Measurements from ENCODE around the gene MAN2B2.
"Not testable (repeated sequence)": the region's sequence is repeated elsewhere in the genome, so short reads cannot be mapped to it uniquely, and the experiment has no call there.

MAN2B2 gene

DNA sequence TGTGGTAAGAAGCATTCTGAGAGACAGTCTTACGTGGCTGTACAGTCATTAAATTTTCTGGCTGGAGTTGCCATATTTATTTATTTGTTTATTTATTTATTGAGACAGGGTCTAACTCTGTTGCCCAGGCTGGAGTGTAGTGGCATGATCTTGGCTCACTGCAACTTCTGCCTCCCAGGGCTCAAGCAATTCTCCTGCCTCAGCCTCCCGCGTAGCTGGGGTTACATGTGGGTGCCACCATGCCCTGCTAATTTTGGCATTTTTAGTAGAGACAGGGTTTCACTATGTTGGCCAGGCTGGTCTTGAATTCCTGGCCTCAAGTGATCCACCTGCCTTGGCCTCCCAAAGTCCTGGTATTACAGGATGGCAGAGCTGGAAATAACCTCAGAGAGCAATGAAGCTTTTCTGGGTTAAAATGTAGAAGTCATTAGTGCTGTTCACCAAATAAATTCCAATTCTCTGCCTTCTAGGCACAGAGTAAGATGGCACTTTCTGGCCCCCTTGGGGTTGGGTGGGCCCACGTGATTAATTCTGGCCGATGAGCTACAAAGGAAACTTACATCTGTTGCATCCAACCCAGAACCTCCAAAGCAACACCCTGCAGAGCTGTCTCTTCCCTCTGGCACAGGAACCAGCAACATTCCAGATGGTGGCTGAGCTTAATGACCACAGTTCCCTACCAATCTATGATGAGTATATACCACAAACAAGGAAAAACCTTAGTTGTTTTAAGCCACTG, 70.0 kb downstream of the MAN2B2 start:
- no peak for DNase-seq (ENCODE audit: low read depth)

- DNase-seq (ENCODE audit: low read depth), result no peak
These were observed 72.2 kb downstream of the MAN2B2 start for GRCh38 chr4:6647169-6647568.

GRCh38 chr4:6647582-6648230, 72.7 kb downstream of the MAN2B2 start:
- DNase-seq (ENCODE audit: low read depth), result no peak

GRCh38 chr4:6649216-6649615, 74.2 kb downstream of the MAN2B2 start:
- DNase-seq (ENCODE audit: low read depth), result no peak

DNA sequence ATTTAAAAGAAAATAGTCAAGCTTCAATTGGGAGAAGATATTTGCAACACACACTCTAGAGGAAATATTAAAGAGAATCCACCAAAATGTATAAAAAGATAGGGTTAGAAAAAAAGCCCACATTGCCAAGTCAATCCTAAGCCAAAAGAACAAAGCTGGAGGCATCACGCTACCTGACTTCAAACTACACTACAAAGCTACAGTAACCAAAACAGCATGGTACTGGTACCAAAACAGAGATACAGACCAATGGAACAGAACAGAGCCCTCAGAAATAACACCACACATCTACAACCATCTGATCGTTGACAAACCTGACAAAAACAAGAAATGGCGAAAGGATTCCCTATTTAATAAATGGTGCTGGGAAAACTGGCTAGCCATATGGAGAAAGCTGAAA, 79.2 kb downstream of the MAN2B2 start:
- not testable (repeated sequence) for DNase-seq (ENCODE audit: low read depth)

GRCh38 chr4:6655291-6655690, 80.3 kb downstream of the MAN2B2 start:
- DNase-seq (ENCODE audit: low read depth), result not testable (repeated sequence)

DNA sequence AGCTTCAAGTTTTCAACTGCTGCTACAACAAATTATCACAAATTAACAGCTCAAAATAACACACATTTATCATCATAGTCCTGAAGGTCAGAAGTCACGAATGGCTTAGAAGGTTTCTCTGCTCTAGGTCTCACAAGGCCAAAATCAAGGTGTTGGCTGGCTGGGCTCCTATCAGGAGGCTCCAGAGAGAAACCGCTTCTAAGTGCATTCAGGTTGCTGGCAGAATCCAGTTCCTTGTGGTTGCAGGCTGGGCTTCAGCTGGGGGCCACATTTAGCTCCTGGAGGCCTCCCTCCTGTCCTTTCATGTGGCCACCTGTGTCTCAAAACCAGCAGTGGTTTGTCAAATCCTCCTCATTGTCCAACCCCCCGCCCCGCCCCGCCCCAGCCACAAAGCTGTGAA, 80.9 kb downstream of the MAN2B2 start:
- DNase-seq (ENCODE audit: low read depth), result no peak

GRCh38 chr4:6657242-6658208, 82.5 kb downstream of the MAN2B2 start:
- no peak for DNase-seq (ENCODE audit: low read depth)

DNA sequence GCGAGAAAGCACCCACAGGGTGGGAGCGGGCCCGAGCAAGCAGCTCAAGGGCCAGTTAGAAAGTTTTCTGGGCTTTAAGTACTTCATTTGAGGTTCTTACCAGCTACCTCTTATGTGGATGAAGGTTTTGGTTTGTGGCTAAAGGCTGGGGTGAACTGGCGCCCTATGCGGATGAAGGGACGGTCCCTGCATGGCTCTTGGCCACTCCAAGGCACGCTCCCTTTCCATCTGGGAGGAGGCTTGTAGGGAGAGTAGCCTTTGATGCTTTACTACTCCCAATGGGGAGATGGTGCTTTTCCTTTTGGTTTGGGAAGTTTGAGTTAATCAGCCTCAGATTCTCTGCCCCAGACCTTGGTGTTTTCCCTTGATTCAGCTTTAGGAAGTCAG, 83.2 kb downstream of the MAN2B2 start:
- DNase-seq (ENCODE audit: low read depth), result no peak

DNA sequence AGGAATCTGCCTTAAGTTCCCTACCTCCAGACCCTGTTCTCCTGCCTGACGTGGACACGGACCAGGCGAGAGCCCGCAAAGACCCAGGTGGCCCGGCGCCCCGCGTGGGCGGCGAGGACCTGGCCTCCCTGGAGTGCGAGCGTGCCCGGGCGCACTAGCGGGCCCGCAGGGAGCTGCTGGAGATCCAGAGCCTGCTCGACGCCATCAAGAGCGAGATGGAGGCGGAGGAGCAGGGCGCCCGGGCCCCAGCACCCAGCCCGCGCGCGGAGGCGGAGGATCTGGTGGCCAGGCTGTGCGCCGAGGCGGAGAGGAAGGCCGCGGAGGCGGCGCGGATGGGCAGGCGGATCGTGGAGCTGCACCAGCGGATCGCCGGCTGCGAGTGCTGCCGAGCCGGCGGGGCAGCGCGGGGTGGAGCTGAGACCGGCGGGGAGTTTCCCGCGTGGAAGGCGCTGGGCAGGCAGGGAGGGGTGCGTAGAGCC, 83.6 kb downstream of the MAN2B2 start:
- peak; percentile 46 for DNase-seq (ENCODE audit: low read depth)

DNA sequence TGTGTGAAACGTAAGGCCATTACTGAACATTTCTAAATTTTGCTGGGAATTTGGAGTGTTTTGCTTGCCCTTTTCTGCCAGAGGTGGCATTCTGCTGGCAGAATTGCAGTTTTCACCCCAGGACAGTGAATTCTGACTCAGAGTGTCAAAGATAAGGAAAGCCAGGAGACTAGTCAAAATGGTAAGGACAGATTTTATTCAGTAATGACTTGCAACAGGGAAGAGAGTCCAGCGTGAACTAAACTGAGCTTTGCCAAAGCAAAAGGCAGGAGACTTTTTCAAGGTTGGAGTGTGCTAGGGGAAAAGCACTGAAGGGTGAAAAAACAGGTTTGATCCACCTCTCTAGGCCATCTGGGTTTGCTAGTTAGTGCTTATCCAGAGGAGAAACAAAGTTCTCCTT, 84.9 kb downstream of the MAN2B2 start:
- DNase-seq (ENCODE audit: low read depth), result no peak

DNA sequence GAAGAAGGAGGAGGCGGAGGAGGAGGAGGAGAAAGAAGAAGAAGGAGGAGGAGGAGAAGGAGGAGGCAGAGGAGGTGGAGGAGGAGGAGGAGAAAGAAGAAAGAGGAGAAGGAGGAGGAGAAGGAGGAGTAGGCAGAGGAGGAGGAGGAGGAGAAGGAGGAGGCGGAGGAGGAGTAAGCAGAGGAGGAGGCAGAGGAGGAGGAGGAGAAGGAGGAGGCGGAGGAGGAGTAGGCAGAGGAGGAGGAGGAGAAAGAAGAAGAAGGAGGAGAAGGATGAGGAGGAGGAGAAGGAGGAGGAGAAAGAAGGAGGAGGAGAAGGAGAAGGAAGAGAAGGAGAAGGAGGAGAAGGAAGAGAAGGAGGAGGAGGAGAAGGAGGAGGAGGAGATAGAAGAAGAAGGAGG, 85.4 kb downstream of the MAN2B2 start:
- no peak for DNase-seq (ENCODE audit: low read depth)

DNA sequence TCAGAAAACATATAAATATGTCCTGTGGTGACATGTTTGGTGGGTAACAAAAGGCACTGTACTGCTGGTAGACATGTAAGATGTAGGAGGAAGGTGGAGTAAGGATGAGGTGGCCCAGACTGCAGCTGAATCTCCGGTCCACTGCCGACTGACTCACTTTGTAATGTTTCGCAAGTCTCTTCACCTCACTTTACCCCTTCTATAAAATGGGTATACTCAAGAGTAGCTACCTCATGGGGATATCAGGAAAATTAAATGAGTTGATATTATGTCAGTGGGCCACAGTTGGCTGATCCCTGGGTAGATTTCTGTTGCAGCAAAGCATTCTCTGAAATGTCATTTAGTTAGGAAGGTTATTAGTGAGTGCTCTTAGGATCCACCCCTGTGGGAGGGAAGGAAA, 87.6 kb downstream of the MAN2B2 start:
- no peak for DNase-seq (ENCODE audit: low read depth)

- no peak for DNase-seq (ENCODE audit: low read depth)
These were observed 88.8 kb downstream of the MAN2B2 start for GRCh38 chr4:6663596-6664393.

DNA sequence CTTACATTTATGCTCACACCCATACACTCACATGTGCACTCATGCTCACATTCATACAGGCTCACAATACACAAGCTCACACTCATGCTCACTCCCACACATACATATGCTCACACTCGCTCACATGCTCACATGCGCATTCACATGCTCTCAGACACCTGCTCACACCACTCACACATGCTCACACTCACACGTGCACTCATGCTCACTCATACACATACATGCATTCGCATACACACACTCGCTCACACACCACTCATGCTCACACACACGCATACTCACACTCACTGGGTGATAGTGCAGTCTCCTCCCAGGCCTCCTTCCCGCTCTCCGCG, 90.3 kb downstream of the MAN2B2 start:
- no peak for DNase-seq (ENCODE audit: low read depth)

GRCh38 chr4:6668391-6668790, 93.4 kb downstream of the MAN2B2 start:
- no peak for DNase-seq (ENCODE audit: low read depth)

GRCh38 chr4:6671648-6672047, 96.7 kb downstream of the MAN2B2 start:
- no peak for DNase-seq (ENCODE audit: low read depth)

DNA sequence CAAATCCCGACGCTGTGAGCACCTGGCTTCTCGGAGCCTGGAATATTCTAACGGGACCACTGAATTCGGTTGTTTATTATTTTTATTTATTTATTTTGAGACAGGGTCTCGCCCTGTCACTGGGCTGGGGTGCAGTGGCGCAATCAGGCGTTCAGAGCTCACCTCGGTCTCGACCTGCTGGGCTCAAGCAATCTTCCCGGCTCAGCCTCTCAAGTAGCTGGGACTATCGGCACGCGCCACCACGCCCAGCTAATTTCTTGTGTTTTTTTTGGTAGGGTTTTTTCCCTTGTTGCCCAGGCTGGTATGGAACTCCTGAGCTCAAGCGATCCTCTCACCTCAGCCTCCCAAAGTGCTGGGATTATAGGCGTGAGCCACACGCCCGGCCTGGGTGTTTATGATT, 97.1 kb downstream of the MAN2B2 start:
- DNase-seq (ENCODE audit: low read depth), result no peak

GRCh38 chr4:6672541-6673190, 97.7 kb downstream of the MAN2B2 start:
- not testable (repeated sequence) for DNase-seq (ENCODE audit: low read depth)
